Prostate gland (tissue), 2 donors: Measurements from ENCODE around the gene NXPH4.

Experiments
- POLR2A ChIP-seq: fragments of 450-650 bp; IDR thresholded peaks from one replicate; pipeline ENCODE4 v1.6.1; 2016; ENCODE audit warnings: antibody characterized with exemption, mild to moderate bottlenecking
- POLR2AphosphoS5 ChIP-seq: sonication (generic); formaldehyde crosslinking; IDR thresholded peaks from one replicate; pipeline ENCODE4 v1.6.1; 2017; ENCODE audit warnings: antibody characterized with exemption
- TF ChIP-seq, protein P1 (sequence below), 4 experiments: fragments of 200-600 bp in 2 of 4; fragments of 450-650 bp in 2 of 4; sonication (generic) in 2 of 4; IDR thresholded peaks; 1 replicate in 3 of 4; 2 replicates in 1 of 4; pipeline ENCODE4 v1.5.1; 2016 to 2019; ENCODE audit warnings: antibody characterized with exemption in 4 of 4, mild to moderate bottlenecking in 2 of 4, moderate library complexity in 2 of 4

GRCh38 chr12:57193706-57194245, 22.8 kb upstream of the NXPH4 start:
- TF ChIP-seq POLR2A (no peak), POLR2AphosphoS5 (no peak)
- TF ChIP-seq, protein P1, sequence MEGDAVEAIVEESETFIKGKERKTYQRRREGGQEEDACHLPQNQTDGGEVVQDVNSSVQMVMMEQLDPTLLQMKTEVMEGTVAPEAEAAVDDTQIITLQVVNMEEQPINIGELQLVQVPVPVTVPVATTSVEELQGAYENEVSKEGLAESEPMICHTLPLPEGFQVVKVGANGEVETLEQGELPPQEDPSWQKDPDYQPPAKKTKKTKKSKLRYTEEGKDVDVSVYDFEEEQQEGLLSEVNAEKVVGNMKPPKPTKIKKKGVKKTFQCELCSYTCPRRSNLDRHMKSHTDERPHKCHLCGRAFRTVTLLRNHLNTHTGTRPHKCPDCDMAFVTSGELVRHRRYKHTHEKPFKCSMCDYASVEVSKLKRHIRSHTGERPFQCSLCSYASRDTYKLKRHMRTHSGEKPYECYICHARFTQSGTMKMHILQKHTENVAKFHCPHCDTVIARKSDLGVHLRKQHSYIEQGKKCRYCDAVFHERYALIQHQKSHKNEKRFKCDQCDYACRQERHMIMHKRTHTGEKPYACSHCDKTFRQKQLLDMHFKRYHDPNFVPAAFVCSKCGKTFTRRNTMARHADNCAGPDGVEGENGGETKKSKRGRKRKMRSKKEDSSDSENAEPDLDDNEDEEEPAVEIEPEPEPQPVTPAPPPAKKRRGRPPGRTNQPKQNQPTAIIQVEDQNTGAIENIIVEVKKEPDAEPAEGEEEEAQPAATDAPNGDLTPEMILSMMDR (IDR thresholded peaks at IDR 0.05), result no peak
